ENCODE results near the gene CEMP1.

Gene CEMP1

GRCh38 chr16:2483939-2484897 is 47.0 kb downstream of the CEMP1 start:
- DNase-seq (ENCODE audit: low spot score), result no peak

GRCh38 chr16:2482708-2483534 is 48.3 kb downstream of the CEMP1 start:
- no peak for DNase-seq (ENCODE audit: low spot score)

- no peak for DNase-seq (ENCODE audit: low spot score)
These were observed 49.0 kb downstream of the CEMP1 start for GRCh38 chr16:2482249-2482648.

GRCh38 chr16:2481676-2482075 is 49.5 kb downstream of the CEMP1 start:
- DNase-seq (ENCODE audit: low spot score), result no peak

GRCh38 chr16:2480948-2481347 is 50.3 kb downstream of the CEMP1 start:
- no peak for DNase-seq (ENCODE audit: low spot score)
